GM19023 (cell line): ENCODE measurements around the gene PPP1R9A.

Experiments used
- ATAC-seq: cut with Tn5 transposase; IDR thresholded peaks from one replicate; pipeline ENCODE4 v1.9.1; 2021; ENCODE audit warnings: mild to moderate bottlenecking, moderate library complexity; ENCODE audit not compliant: unreplicated experiment

Gene PPP1R9A

GRCh38 chr7:95342642-95343307 is 435.4 kb downstream of the PPP1R9A start:
- ATAC-seq: no peak
